ENCODE measurements around the gene TIAM2. TPM values are rescaled to one million over a fixed set of nuclear protein-coding genes. Genes with fewer than 3 reads are reported as not detected.

TIAM2 gene
- total and polyA plus RNA-seq, 2 experiments from 2014 or later, result 5.5 to 16.9 TPM

DNA sequence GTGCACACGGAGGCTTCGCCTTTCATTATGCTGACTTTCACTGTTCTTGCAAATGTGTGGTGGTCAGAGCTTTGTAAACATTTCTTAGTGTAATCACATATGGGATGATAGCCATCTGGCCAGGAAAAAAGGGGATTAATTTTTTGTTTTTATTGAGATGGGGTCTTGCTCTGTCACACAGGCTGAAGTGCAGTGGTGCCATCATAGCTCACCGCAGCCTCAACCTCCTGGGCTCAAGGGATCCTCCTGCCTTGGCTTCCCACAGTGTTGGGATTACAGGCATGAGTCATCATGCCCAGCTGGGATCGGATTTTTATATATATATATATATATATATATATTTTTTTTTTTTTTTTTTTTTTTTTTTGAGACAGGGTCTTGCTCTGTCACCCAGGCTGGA, 11.0 kb upstream of the TIAM2 start:
- H2AFZ ChIP-seq, result no peak overlapping the region
- no peaks in the 10 kb centered on the region for H4K20me1 ChIP-seq (ENCODE audit: insufficient read depth, poor library complexity, severe bottlenecking)
- no peak overlapping the region for H3K4me3 ChIP-seq
- H3K9me3 ChIP-seq (ENCODE audit: low read depth), result no peaks in the 10 kb centered on the region
- H3K4me1 ChIP-seq (ENCODE audit: insufficient read depth), result peaks cover 9% of the 10 kb centered on the region
- no peaks in the 10 kb centered on the region for H3K79me2 ChIP-seq
- no peak overlapping the region for H3K27ac ChIP-seq
- H3K9me2 ChIP-seq (replicated peaks; ENCODE audit: insufficient read depth), result no peaks in the 10 kb centered on the region
- DNase-seq (ENCODE audit: low spot score), result no peak
- WGBS (ENCODE audit: low lambda C conversion rate, missing lambda C conversion rate), result 77% methylated on average over 4 of the region's 4 CpGs
- H3K4me2 ChIP-seq, result no peak overlapping the region
- TF ChIP-seq EZH2 (IDR thresholded peaks at IDR 0.05; ENCODE audit: borderline replicate concordance), result no peak
- H3K36me3 ChIP-seq (replicated peaks; ENCODE audit: insufficient read depth, low read depth), result no peaks in the 10 kb centered on the region
- H3K27me3 ChIP-seq, result no peaks in the 10 kb centered on the region

GRCh38 chr6:154986787-154987235, 8.3 kb upstream of the TIAM2 start:
- TF ChIP-seq EZH2phosphoT487 (IDR thresholded peaks at IDR 0.05; ENCODE audit: low read depth, severe bottlenecking, unreplicated experiment), result no peak
- TF ChIP-seq, protein P1, sequence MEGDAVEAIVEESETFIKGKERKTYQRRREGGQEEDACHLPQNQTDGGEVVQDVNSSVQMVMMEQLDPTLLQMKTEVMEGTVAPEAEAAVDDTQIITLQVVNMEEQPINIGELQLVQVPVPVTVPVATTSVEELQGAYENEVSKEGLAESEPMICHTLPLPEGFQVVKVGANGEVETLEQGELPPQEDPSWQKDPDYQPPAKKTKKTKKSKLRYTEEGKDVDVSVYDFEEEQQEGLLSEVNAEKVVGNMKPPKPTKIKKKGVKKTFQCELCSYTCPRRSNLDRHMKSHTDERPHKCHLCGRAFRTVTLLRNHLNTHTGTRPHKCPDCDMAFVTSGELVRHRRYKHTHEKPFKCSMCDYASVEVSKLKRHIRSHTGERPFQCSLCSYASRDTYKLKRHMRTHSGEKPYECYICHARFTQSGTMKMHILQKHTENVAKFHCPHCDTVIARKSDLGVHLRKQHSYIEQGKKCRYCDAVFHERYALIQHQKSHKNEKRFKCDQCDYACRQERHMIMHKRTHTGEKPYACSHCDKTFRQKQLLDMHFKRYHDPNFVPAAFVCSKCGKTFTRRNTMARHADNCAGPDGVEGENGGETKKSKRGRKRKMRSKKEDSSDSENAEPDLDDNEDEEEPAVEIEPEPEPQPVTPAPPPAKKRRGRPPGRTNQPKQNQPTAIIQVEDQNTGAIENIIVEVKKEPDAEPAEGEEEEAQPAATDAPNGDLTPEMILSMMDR (IDR thresholded peaks at IDR 0.05; ENCODE audit: poor library complexity), result no peak
- TF ChIP-seq EZH2 (IDR thresholded peaks at IDR 0.05; ENCODE audit: borderline replicate concordance), result no peak
- no peaks in the 10 kb centered on the region for H3K9me2 ChIP-seq (replicated peaks; ENCODE audit: insufficient read depth)
- no peaks in the 10 kb centered on the region for H3K79me2 ChIP-seq
- H3K4me2 ChIP-seq, result no peak overlapping the region
- no peaks in the 10 kb centered on the region for H3K27me3 ChIP-seq
- no peaks in the 10 kb centered on the region for H4K20me1 ChIP-seq (ENCODE audit: insufficient read depth, poor library complexity, severe bottlenecking)
- H3K4me3 ChIP-seq, result no peak overlapping the region
- no peak for DNase-seq (ENCODE audit: low spot score)
- no peaks in the 10 kb centered on the region for H3K36me3 ChIP-seq (replicated peaks; ENCODE audit: insufficient read depth, low read depth)
- 68% methylated on average over 4 of the region's 4 CpGs for WGBS (ENCODE audit: low lambda C conversion rate, missing lambda C conversion rate)
- no peak overlapping the region for H2AFZ ChIP-seq
- no peak overlapping the region for H3K27ac ChIP-seq
- H3K4me1 ChIP-seq (ENCODE audit: insufficient read depth), result peaks cover 4% of the 10 kb centered on the region
- no peaks in the 10 kb centered on the region for H3K9me3 ChIP-seq (ENCODE audit: low read depth)

- H3K27me3 ChIP-seq, result no peaks in the 10 kb centered on the region
- H3K79me2 ChIP-seq, result no peaks in the 10 kb centered on the region
- 93% methylated on average over 7 of the region's 7 CpGs for WGBS (ENCODE audit: low lambda C conversion rate, missing lambda C conversion rate)
- H4K20me1 ChIP-seq (ENCODE audit: insufficient read depth, poor library complexity, severe bottlenecking), result no peaks in the 10 kb centered on the region
- H3K27ac ChIP-seq, result no peak overlapping the region
- no peaks in the 10 kb centered on the region for H3K9me3 ChIP-seq (ENCODE audit: low read depth)
- H2AFZ ChIP-seq, result no peak overlapping the region
- no peaks in the 10 kb centered on the region for H3K9me2 ChIP-seq (replicated peaks; ENCODE audit: insufficient read depth)
- peaks cover 4% of the 10 kb centered on the region for H3K4me1 ChIP-seq (ENCODE audit: insufficient read depth)
- DNase-seq (ENCODE audit: low spot score), result no peak
- no peak overlapping the region for H3K4me3 ChIP-seq
- H3K4me2 ChIP-seq, result no peak overlapping the region
- TF ChIP-seq EZH2 (IDR thresholded peaks at IDR 0.05; ENCODE audit: borderline replicate concordance) (no peak), EZH2phosphoT487 (IDR thresholded peaks at IDR 0.05; ENCODE audit: low read depth, severe bottlenecking, unreplicated experiment) (no peak)
- TF ChIP-seq, protein P1 (IDR thresholded peaks at IDR 0.05; ENCODE audit: poor library complexity), result no peak
- no peaks in the 10 kb centered on the region for H3K36me3 ChIP-seq (replicated peaks; ENCODE audit: insufficient read depth, low read depth)
Measured at GRCh38 chr6:154989448-154989847, 5.7 kb upstream of the TIAM2 start.

DNA sequence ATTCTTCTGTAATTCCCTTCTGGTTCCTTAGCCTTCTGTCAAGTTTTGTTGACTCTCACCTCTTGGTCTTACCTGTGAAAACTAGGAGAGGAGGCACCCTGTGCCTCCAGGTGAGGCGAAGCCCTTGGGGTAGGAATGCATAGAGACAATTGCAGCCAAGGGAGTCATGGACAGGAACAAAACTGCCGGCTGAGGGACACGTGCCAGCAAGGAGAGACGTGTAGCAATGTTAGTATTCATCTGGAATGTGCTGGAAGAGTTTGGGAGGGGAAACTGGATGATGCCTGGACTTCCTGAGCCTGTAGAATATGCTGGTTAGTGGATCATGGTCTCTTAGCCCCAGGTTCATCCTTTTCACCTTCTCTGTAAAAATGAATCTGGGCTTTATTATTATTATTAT, 3.9 kb upstream of the TIAM2 start:
- no peaks in the 10 kb centered on the region for H3K27me3 ChIP-seq
- H3K4me3 ChIP-seq, result no peak overlapping the region
- no peaks in the 10 kb centered on the region for H3K36me3 ChIP-seq (replicated peaks; ENCODE audit: insufficient read depth, low read depth)
- no peak for DNase-seq (ENCODE audit: low spot score)
- TF ChIP-seq EZH2phosphoT487 (IDR thresholded peaks at IDR 0.05; ENCODE audit: low read depth, severe bottlenecking, unreplicated experiment) (no peak), EZH2 (IDR thresholded peaks at IDR 0.05; ENCODE audit: borderline replicate concordance) (no peak)
- TF ChIP-seq, protein P1 (IDR thresholded peaks at IDR 0.05; ENCODE audit: poor library complexity), result no peak
- no peaks in the 10 kb centered on the region for H3K79me2 ChIP-seq
- no peak overlapping the region for H3K27ac ChIP-seq
- H3K4me2 ChIP-seq, result no peak overlapping the region
- WGBS (ENCODE audit: low lambda C conversion rate, missing lambda C conversion rate), result 55% methylated on average over 4 of the region's 4 CpGs
- no peaks in the 10 kb centered on the region for H3K9me3 ChIP-seq (ENCODE audit: low read depth)
- no peaks in the 10 kb centered on the region for H4K20me1 ChIP-seq (ENCODE audit: insufficient read depth, poor library complexity, severe bottlenecking)
- H3K4me1 ChIP-seq (ENCODE audit: insufficient read depth), result peaks cover 4% of the 10 kb centered on the region
- no peaks in the 10 kb centered on the region for H3K9me2 ChIP-seq (replicated peaks; ENCODE audit: insufficient read depth)
- H2AFZ ChIP-seq, result no peak overlapping the region

Measured in hepatocyte (in vitro differentiated cells).